GM21529 (cell line): ENCODE results near the gene LY86.
"Not testable (repeated sequence)": the region's sequence is repeated elsewhere in the genome, so short reads cannot be mapped to it uniquely, and the experiment has no call there.

Experiments
- ATAC-seq: cut with Tn5 transposase; IDR thresholded peaks from one replicate; pipeline ENCODE4 v1.9.1; 2021; ENCODE audit not compliant: unreplicated experiment

The LY86 gene

DNA sequence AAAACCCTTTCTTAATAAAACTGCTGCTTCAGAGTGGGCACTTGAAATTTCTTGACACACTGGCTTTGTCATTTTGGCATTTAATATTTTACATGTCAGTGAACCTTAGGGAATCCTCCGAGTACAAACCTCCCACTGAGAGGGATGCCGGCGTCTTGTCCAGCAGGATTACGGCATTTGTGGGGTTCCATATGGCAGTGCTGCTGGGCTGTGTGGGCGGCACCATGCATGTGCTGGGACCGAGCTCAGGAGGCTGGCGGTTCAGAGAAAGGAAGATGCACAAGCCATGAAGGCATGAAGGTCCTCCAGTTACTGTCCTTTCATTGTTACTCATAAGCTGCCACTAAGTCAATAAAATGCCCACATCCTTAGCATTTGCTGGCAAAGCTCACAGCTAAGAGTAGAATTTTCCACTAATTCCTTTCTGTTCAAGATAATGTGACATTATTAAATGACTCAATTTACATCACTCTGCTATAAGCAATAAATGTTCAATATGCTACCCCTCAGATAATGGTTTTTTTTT is 61.4 kb downstream of the LY86 start:
- ATAC-seq, result no peak

DNA sequence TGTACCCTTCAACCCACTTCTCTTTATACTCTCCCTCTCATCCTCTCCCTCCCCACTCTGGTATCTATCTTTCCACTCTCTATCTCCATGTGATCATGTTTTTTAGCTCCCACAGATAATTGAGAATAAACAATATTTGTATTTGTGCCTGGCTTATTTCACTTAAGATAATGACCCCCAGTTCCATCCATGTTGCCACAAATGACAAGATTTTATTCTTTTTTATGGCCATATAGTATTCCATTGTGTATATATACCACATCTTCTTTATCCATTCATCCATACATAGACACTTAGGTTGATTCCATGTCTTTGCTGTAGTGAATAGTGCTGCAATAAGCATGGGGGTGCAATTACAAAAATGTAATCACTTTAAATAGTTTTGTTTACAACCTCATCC is 62.3 kb downstream of the LY86 start:
- no peak for ATAC-seq

DNA sequence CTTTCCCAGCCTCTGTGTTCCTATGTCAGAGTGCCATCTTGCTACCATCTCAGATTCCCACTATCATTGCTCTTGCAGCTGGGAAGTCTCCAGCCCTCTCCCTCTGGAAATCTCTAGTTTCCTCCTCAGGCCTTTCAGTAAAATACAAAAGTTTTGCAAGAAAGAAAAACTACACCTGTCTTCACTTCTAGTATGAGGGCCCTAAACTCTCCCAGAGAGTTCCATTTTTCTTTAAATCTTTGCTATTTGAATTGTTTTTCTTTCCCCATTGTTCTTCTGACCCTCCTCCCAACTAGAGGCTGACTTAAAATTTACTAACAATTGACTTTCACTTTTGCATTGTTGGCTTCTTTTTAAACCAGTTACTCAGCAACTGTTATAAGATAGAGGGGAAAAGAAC is 62.8 kb downstream of the LY86 start:
- ATAC-seq, result no peak

DNA sequence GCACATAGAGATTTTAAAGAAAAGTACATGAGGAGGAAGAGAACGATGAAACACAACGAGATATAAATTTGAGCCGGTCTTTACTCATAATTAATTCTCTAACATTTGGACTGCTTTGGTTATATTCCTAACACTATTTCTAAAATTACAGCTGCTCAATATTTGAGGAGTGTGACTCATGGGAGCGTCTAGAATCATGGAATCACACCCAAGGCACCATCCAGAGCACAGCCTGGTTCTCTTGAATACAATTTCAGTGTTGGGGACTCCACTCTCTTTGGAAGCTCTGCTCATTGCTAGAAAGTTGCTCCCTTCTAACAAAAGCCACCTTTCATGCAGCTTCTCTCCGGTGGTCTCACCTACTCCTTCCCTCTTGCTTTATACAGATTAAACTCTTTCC is 64.4 kb downstream of the LY86 start:
- ATAC-seq, result no peak

DNA sequence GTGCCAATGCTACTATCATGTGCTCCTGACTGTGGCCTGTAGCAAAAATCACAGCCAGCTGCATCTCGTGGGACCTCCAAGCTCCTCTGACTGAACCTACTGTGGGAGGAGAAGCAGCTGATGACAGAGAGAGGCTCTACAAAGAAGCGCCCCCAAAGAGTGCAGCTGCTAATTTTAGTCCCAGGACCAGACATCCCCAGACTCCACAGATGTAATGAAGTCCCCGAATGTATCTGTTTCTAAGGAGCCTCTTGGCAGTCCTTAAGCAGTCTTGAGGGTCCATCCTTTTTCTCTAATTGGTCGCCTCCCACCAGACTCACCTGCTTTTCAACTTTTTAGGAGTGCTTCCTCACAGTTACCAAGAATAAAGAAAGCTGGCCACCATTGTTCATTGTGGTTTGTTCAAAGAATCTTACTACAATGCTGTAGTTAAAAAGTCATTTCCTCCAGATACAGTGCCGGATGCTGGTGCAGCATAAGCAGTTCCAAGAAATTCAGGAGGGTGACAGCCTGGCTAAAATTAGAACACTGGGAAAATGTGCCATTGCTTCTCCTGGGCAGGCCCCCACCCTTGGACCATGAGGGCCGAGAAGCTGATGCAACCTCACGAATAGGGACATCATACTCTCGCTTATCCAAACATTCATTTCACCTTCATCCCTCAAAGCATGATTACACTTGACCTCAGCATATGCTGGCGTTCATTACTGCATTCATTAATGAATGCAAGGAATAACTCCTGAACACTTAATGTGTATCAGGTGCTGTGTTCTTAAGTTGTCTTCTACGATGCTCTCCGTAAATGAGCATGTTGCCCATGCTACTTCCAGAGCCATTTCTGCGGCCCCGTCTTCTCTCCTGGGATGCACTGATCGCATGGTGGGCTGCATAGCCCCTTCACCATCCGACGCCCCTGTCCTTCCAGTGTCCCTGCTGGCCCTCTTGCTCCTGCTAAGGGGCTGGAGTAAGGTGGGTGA is 66.4 kb downstream of the LY86 start:
- no peak for ATAC-seq

DNA sequence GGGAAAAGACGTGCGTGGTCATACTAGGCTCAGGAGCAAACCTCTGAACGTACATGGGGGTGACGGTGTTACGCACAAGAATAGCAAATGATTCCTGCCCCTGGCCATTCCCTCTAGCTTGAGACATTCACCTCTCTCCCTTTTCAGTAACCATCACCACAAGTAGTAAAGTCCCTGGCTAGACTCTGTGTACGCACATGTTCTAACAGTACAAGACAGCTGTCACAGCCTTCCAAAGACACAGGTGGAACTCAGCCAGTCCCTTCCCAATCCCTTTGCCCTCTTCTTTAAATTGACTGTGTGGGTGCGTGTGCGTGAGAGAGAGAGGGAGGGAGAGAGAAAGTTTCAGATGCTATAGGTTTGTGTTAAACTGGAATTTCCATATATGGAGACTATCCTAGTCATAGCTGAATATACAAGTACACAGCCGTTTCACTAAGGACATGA is 67.3 kb downstream of the LY86 start:
- ATAC-seq, result no peak

DNA sequence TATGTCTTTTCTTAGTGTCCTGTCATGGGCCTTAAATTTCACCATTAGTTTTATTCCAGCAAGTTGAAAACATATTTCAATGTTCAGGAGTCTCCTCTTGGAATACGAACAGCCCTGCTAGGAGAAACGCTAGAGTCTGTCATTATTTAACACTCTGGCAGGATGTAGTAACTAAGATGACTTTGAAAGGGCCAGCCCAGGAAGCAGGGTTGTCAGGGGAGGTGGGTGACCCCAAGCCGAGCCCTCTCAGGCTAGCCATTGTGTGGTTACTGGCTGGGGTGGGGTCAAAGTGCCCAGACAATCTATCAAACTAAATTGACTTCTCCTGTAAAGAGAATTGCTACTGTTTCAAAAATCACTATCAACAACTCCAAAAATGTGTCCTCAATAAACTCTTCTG is 67.8 kb downstream of the LY86 start:
- no peak for ATAC-seq

DNA sequence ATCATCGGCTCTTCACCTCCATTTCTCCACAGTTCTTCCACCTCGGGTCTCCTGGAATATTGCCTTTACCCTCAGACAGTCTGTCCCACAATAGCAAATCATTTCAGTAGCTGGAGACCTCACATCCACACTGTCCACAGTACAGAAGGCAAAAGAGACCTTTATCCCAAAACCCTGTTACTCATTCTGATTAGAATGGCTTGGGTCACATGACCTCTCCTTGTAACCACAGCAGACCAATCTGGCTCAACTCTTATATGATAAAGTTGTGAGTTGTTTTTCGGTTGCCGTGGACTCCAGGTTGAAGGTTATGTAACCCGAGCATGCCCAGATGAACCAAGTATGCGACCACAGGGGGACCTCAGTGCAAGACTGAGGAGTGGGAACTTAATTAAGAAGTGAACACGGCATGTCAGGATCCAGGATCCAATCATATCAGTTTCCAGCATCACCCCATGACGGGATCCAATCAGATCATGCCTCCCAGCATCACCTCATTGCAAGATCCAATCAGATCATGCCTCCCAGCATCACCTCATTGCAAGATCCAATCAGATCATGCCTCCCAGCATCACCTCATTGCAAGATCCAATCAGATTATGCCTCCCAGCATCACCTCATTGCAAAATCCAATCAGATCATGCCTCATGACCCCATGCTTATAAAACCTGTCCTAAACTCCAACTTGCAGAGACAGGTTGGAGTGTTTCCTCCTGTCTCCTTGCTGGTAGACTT is 68.7 kb downstream of the LY86 start:
- no peak for ATAC-seq

DNA sequence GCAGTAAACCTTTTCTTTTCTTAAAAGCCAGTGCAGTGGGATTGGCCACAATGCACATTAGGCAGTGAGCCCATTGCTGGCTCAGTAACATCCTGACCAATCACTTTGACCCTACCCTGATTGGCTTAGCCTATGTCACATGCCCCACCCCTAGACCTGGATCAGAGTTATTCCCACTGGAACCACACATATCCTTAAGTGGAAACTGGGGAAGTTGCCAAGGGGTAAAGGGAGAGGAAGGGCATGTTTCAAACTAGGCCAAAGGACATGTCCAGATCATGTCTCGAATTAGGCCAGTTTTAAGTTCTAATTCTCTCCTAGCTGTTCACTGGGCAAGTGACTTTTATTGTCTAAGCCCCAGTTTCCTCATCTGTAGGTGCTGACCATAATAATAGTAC is 69.3 kb downstream of the LY86 start:
- ATAC-seq, result no peak

DNA sequence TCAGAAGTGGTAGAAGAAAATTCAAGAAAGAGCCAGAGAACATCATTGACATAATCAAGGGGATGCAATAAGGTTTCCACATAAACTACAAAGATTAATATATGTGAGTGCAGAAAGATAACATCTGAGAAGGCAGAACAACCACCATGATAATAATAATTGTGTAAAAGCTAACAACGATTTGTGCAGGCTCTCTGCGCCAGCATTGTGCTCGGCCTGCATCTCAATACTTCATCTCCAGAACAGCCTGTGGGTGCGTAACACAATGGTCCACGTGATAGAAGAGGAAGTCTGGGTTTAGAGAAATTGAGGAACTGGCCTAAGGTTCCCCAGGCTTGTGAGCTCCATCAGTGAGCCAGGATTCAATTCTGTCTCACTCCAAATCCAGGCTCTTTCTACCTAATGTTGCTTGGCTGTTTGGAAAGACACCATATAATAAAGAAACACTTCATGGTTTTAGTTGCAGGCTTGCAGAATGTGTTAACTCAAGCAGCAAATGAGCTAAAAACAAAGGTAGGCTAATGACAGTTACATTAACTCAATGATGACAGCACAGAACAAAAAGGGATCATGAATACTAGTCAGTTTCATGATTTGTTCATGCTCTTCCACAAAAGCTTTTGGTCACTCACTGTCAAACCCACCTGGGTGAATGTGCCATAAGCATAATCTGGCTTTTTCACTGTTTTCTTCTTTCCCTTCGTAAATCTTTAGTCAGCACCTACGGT is 71.2 kb downstream of the LY86 start:
- ATAC-seq, result peak; percentile 94

DNA sequence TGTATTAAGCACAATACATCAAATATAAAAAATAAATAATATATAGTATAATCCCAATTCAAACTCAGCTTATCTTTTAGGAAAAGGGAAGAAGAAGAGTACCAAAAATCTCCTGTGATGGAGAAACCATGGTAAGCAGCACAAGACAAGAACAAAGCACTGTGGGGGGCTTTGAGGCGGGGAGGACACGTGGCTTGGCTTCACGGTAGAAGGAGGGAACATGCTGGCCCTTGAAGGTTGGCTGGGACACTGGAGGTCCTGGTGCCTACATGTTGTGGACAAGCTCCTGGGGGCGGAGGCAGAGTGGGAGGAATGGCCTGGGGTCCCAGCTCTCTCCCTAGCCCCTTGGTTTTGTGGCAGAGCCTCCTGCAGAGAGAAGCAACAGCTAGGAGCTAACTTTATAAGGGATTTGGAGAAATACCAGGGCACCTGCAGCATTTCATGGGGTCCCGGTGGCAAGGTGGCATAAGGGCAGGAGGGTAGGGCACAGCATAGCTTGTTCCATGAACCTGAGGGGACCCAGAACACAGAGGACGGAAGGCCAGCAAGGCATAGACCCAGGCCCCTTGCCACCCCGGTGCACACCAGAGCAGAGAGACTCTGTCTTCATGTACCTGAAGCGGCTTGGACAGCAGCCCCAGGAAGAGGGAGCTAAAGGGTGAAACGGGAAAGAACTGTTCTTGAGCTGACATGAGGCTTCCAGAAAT is 72.0 kb downstream of the LY86 start:
- ATAC-seq, result no peak

DNA sequence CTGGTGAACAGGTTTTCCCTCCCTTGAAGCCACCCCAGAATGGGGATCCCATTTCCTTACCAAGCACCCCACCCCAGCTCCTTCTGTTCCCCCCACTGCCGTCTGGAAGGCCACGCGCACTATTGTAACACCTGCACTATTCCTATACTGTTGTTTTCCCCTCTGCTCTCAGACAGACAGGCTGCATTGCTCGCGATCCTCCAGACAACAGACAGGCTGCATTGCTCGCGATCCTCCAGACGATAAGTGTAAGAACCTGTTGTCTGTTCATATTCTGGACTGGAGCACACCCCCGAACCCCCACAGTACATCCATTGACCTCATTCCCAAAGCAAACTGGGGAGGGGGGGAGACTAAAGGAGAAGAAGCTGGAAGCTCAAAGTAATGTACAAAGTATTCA is 72.7 kb downstream of the LY86 start:
- no peak for ATAC-seq

DNA sequence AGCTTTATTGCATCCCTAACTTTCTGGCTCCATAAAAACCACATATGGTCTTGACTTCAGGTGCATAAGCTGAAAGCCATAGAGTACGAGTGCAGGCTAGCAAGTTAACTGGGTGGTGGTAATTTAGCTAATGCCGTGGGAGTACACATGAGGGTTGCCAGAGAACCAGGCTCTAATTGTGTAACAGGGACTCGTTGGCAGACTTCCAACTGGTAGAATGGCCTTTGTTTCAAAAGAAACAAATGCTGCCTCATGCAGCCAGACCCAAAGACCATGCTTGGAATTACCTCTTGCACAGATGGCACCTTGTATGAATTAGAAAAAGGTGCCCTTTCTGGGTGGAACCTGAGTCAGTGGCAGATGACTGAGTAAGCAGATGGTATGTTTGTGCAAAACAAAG is 73.2 kb downstream of the LY86 start:
- no peak for ATAC-seq

DNA sequence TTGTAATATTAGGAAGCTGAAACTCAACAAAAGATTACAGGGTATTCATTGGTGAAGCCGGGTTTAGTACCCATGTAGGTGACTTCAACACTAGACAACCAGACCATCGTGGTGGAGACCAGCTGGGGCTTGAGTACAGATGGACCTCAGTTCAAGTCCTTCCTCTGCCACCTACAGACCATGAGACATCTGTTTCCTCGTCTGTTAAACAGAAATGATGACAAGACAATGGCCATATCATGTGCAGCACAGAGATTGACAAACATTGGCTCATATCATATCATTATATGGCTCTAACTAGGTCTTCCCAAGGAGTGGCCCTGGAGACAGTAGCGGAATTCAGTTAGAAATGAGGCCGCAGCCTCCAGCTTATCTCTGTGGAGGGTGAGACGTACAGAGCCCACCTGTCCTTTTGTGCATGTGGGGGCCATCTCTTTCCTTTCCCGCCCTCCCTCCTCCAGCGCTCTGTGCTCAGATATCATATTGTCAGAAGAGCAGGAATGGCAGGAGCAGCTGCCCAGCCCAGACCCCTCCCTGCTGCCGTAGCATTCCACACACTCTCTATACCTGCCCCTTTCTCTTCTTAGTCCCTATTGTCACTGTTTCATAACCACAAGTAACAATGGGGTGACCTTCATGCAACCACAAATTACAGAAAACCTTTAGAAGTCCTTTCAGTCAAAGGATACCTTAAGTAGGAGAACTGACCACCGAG is 75.1 kb downstream of the LY86 start:
- no peak for ATAC-seq

DNA sequence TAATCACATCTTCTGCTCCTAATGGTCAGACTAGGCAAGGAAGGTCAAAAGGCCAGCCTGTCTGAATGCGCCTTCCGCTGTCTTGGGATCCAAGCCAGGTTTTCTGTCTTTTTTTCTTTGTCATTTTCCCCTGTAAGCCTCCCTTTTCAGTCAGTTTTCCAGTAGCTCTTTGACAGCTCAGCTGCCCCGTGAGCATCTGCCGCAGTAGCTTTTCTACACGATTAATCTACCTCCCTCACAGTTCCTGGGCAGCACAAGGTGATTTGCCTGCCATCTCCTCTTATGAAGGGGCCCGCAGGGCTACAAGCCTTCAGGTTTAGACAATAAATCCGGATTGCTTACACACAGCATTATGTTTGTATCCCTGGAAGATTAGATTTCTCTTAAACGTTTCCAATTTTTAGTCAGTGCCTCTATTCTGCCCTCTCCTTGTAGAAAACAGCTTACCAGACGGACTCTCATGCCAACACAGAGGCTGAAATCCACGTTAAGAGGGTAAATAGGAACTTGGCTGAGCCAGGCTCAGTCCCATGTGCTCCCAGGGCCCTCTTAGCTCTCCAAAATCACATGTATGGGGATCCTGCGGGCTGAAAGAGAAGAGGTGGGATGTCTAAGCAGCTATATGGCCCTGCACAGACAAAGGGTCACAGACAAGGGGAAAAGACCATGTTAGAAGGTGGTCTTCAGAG is 77.2 kb downstream of the LY86 start:
- ATAC-seq, result no peak

DNA sequence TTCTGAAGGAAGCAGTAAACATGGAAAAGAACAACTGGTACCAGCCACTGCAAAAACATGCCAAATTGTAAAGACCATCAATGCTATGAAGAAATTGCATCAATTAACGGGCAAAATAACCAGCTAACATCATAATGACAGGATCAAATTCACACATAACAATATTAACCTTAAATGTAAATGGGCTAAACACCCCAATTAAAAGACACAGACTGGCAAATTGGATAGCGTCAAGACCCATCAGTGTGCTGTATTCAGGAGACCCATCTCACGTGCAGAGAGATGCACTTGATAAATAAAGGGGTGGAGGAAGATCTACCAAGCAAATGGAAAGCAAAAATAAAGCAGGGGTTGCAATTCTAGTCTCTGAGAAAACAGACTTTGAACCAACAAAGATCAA is 81.6 kb downstream of the LY86 start:
- ATAC-seq, result not testable (repeated sequence)

DNA sequence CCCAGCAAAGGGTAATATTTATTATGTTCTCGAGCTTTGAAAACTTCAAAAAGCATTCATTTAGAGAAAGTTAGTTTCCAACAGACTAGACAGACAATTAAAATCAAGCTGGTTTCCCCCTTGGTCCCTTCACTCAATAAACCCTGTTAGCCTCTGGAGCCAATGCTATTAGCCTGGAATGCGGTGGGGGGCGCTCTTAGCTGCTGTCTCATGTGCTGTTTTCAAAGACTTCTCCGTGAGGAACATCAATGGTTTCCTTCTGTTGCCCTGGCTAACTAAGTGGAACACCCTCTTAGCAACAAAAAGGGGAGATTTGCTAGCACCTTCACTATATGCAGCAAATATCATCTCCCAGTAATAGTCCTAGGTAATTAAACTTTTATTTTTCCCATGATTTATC is 86.4 kb downstream of the LY86 start:
- ATAC-seq, result no peak

DNA sequence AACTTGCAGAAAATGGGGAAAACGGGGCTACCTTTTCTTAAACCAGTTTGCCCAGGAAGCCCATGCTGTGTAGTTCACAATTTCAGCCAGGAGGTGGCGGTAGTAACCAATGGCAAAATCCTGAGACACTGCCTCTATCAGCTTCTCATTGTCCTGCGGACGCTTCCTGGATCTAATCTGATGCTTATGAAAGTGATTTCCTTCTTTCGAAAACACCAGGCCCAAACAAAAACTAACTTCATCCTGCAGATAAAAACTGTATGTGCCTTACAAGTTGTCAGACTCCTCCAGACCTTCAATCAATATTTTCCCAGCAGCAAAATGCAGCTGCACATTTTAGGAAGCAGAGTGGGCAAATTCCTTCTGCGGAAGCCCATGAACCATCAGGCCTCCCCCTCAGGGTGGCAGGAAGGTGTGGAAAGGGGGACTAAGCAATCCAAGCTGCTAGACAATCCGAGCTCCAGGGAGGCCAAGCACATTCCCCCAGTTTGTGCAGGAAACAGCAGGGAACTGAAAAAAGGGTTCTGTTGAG is 88.5 kb downstream of the LY86 start:
- peak; percentile 75 for ATAC-seq

DNA sequence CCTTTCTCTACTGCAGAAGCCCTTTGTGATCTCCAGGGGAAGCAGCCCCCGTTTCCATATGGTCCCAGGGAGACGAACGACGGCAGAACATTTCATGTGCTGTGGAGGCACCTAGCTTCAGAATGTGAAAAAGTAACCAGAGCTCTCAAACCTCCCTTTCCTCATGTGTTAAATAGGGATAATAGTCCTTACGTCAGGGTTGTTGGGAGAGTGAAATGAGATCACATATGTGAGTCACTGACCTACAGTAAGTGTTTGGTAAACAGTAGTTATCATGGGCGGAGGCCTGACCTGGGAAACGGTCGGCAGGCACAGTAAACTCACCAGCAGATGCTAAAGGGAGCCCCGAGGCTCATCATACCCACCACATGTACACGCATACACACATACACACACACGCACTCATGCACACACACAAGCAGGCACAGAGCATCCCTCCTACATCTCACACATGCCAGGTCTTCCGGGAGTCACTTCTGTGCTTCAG is 89.7 kb downstream of the LY86 start:
- no peak for ATAC-seq
